ENCODE results near the gene DNAJC5.
"Not testable (repeated sequence)": the region's sequence is repeated elsewhere in the genome, so short reads cannot be mapped to it uniquely, and the experiment has no call there.

DNAJC5 gene

GRCh38 chr20:63861981-63862901, 32.7 kb upstream of the DNAJC5 start:
- DNase-seq = no peak

GRCh38 chr20:63863021-63863797, 31.7 kb upstream of the DNAJC5 start:
- DNase-seq = no peak

GRCh38 chr20:63863798-63864544, 31.0 kb upstream of the DNAJC5 start:
- DNase-seq = no peak

- DNase-seq = no peak
Observed at GRCh38 chr20:63864545-63864977, 30.4 kb upstream of the DNAJC5 start.

DNA sequence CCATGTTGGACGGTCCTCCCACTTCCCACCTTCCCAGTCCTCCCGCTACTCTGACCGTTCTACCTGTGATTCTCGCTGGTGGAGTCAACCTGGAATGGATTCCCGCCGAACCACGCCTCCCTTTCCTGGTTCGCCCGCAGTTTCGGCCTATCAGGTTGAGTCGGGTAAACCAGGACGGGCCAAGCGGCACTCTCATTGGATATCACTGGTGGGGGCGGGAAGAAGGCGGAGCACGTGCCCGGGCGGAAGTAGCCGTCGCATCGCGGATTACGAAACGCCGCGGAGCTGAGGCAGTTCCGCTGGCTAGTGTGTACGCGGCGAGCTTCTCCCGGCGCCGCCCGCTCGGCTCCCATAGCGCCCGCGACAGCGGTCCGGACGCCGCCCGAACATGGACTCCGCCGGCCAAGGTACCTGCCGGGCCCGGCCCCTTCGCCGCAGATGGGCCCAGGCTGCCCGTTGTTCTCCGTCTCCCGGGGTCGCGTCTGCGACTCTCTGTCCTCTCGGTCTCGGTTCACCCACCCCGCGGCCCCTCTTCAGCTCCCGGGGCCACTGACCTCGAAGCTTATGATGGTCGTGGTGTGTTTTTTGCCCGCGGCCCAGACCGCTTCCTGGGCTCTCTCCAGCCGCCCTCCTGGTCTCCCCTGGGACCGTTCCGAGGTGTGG, 29.8 kb upstream of the DNAJC5 start, which contains the start of gene TPD52L2:
Gene TPD52L2 (plus strand): TSS at position 293 of the 663 bp plus-strand sequence. CDS start 96 bp downstream, at position 389.
- DNase-seq = peak; percentile 90

DNA sequence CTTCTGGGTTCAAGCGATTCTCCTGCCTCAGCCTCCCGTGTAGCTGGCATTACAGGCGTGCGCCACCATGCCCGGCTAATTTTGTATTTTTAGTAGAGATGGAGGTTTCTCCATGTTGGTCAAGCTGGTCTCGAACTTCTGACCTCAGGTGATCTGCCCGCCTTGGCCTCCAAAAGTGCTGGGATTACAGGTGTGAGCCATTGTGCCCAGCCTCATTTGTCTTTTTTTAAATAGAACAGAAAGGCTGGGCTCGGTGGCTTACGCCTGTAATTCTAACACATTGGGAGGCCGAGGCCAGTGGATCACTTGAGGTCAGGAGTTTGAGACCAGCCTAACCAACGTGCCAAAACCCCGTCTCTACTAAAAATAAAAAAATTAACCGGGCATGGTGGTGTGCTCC, 27.9 kb upstream of the DNAJC5 start:
- DNase-seq = not testable (repeated sequence)

- no peak for DNase-seq
Observed at GRCh38 chr20:63868264-63868663, 26.7 kb upstream of the DNAJC5 start.

- no peak for DNase-seq
Observed at GRCh38 chr20:63873477-63873971, 21.4 kb upstream of the DNAJC5 start.

- not testable (repeated sequence) for DNase-seq
Observed at GRCh38 chr20:63874241-63874640, 20.7 kb upstream of the DNAJC5 start.

DNA sequence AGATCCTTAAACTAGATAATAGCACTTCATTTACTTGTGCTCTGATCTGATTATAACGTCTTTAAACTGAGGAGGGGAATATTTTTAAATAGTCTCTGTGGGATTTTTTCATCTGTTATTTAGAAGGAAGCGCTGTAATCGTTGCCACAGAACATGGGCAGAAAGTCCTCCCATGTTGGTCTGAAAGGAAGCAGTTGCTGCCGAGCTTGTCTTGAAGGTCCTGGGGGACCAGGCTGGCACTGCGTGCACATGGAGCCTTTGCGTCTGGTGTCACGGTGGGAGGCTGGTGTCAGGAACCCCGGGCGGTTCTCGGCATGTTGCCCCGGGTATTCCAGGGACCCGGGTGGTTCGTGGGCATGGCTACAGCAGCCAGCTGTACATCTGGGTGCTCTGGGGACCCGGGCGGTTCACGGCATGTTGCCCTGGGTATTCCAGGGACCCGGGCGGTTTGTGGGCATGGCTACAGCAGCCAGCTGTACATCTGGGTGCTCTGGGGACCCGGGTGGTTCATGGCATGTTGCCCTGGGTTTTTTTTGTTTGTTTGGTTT, 18.4 kb upstream of the DNAJC5 start:
- DNase-seq = no peak

- no peak for DNase-seq
Observed at GRCh38 chr20:63877755-63878470, 17.0 kb upstream of the DNAJC5 start.

GRCh38 chr20:63878899-63879663, 15.8 kb upstream of the DNAJC5 start:
- DNase-seq = no peak

DNA sequence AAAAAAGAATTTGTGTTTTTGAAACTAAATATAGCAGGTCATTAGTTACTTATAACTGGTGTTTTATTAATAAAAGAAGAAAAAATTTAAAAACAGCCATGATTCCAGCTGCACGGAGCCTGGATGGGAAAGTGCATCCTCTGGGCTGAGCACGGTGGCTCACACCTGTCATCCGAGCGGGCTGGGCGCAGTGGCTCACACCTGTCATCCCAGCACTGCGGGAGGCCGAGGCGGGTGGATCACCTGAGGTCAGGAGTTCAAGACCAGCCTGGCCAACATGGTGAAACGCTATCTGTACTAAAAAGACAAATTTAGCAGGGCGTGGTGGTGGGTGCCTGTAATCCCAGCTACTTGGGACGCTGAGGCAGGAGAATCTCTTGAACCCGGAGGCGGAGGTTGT, 14.0 kb upstream of the DNAJC5 start:
- not testable (repeated sequence) for DNase-seq

GRCh38 chr20:63881451-63882226, 13.3 kb upstream of the DNAJC5 start:
- DNase-seq = no peak

GRCh38 chr20:63882257-63883200, 12.4 kb upstream of the DNAJC5 start:
- no peak for DNase-seq

- no peak for DNase-seq
Observed at GRCh38 chr20:63883201-63883593, 11.7 kb upstream of the DNAJC5 start.

- no peak for DNase-seq
Observed at GRCh38 chr20:63884506-63885263, 10.2 kb upstream of the DNAJC5 start.
